GM23338 (cell line): ENCODE data around the gene FRMD4A. TPM values are rescaled to one million over a fixed set of nuclear protein-coding genes. Genes with fewer than 3 reads are reported as not detected.
A peak's percentile ranks its signal among the peaks of the same experiment; 100 is the strongest.

ENCODE experiments used
- ATAC-seq: fragments of 200-7000 bp; cut with Tn5 transposase; 3 replicates; pipeline ENCODE4 v1.9.1; 2020
- DNase-seq: peaks from one replicate; pipeline ENCODE4 v3.0.0-alpha.2; 2015; ENCODE audit warnings: low spot score
- H2AFZ ChIP-seq: fragments of 200-600 bp; sonication (generic); 2 replicates; pipeline ENCODE4 v1.8.0; 2016; ENCODE audit warnings: antibody characterized with exemption, mild to moderate bottlenecking, moderate library complexity
- H3F3A ChIP-seq: fragments of 200-600 bp; sonication (generic); replicated peaks from 2 replicates; pipeline ENCODE4 v1.8.0; 2017; ENCODE audit warnings: antibody characterized with exemption, mixed run types, low read depth
- H3K27ac ChIP-seq: fragments of 200-600 bp; sonication (generic); 2 replicates; pipeline ENCODE4 v1.6.1; 2016; ENCODE audit warnings: low read depth
- H3K27me3 ChIP-seq: fragments of 200-600 bp; sonication (generic); 2 replicates; pipeline ENCODE4 v1.8.0; 2016; ENCODE audit warnings: mild to moderate bottlenecking, mixed run types, moderate library complexity; ENCODE audit not compliant: insufficient read depth
- H3K36me3 ChIP-seq: fragments of 200-600 bp; sonication (generic); 2 replicates; pipeline ENCODE4 v1.8.0; 2016; ENCODE audit warnings: mild to moderate bottlenecking; ENCODE audit not compliant: insufficient read depth
- H3K4me1 ChIP-seq: fragments of 200-600 bp; sonication (generic); 2 replicates; pipeline ENCODE4 v1.8.0; 2016; ENCODE audit warnings: mild to moderate bottlenecking, moderate library complexity; ENCODE audit not compliant: insufficient read depth
- H3K4me2 ChIP-seq: fragments of 200-600 bp; sonication (generic); 2 replicates; pipeline ENCODE4 v1.7.1; 2017; ENCODE audit warnings: mixed run types
- H3K4me3 ChIP-seq: fragments of 200-600 bp; sonication (generic); 2 replicates; pipeline ENCODE4 v1.6.1; 2016; ENCODE audit warnings: mixed run types
- H3K79me2 ChIP-seq: fragments of 200-600 bp; sonication (generic); replicated peaks from 2 replicates; pipeline ENCODE4 v1.8.0; 2017; ENCODE audit warnings: mild to moderate bottlenecking; ENCODE audit not compliant: insufficient read depth
- H3K9me2 ChIP-seq: fragments of 200-600 bp; sonication (generic); 2 replicates; pipeline ENCODE4 v1.8.0; 2017; ENCODE audit not compliant: insufficient read depth
- H4K20me1 ChIP-seq: fragments of 200-600 bp; sonication (generic); replicated peaks from 2 replicates; pipeline ENCODE4 v1.8.0; 2017; ENCODE audit warnings: mild to moderate bottlenecking; ENCODE audit not compliant: insufficient read depth
- H3K27ac Mint-ChIP-seq: 2 replicates; pipeline ENCODE4 v1.8.0; 2020; ENCODE audit warnings: inconsistent platforms, mild to moderate bottlenecking, moderate library complexity, mixed read lengths
- H3K27me3 Mint-ChIP-seq: 3 replicates; pipeline ENCODE4 v1.8.0; 2022; ENCODE audit warnings: low read depth, mild to moderate bottlenecking, moderate library complexity, mixed read lengths, inconsistent platforms; ENCODE audit not compliant: insufficient read depth, poor library complexity
- H3K36me3 Mint-ChIP-seq: 3 replicates; pipeline ENCODE4 v1.8.0; 2021; ENCODE audit warnings: low read depth, mild to moderate bottlenecking, inconsistent platforms, moderate library complexity, mixed read lengths
- H3K4me1 Mint-ChIP-seq: 3 replicates; pipeline ENCODE4 v1.8.0; 2020; ENCODE audit warnings: mild to moderate bottlenecking, inconsistent platforms, mixed read lengths
- H3K4me3 Mint-ChIP-seq: 3 replicates; pipeline ENCODE4 v1.8.0; 2021; ENCODE audit warnings: moderate library complexity, mild to moderate bottlenecking, inconsistent platforms, mixed read lengths
- H3K9me3 Mint-ChIP-seq: 3 replicates; pipeline ENCODE4 v1.8.0; 2020; ENCODE audit warnings: moderate library complexity, mild to moderate bottlenecking, inconsistent platforms, mixed read lengths
- EZH2 ChIP-seq: fragments of 200-600 bp; sonication (generic); IDR thresholded peaks from one replicate; pipeline ENCODE4 v1.8.0; 2017; ENCODE audit warnings: antibody characterized with exemption, mild to moderate bottlenecking, low read depth; ENCODE audit not compliant: unreplicated experiment
- NANOG ChIP-seq: IDR thresholded peaks from 2 replicates; pipeline ENCODE4 v1.6.1; 2016; ENCODE audit warnings: antibody characterized with exemption, borderline replicate concordance
- STAT1 ChIP-seq: IDR thresholded peaks from one replicate; pipeline ENCODE4 v1.6.1; 2016; ENCODE audit warnings: antibody characterized with exemption; ENCODE audit not compliant: unreplicated experiment
- ZNF114 ChIP-seq: fragments of 250-450 bp; sonication (Bioruptor Pico); IDR thresholded peaks from 2 replicates; pipeline ENCODE4 v1.5.0; 2020; ENCODE audit warnings: mild to moderate bottlenecking, moderate library complexity
- polyA plus RNA-seq: library from polyadenylated mRNA; unstranded; fragments of >200 nt; fragmentation: Nextera tagmentation; extraction: Ambion mirVana; gene quantifications from 2 replicates; pipeline ENCODE4 v1.2.1, GENCODE V29; 2016
- total RNA-seq: library from RNA; depleted of rRNA; stranded (reverse); fragments of >200 nt; shearing (Covaris generic); gene quantifications from 2 replicates; pipeline ENCODE4 v1.2.3, GENCODE V29; 2014
- TF ChIP-seq, protein P1 (sequence below): fragments of 250-450 bp; sonication (Bioruptor Pico); IDR thresholded peaks from 2 replicates; pipeline ENCODE4 v1.5.0; 2020; ENCODE audit warnings: mild to moderate bottlenecking, moderate library complexity
- TF ChIP-seq, protein P2 (sequence below), 2 experiments: fragments of 200-600 bp in 1 of 2; sonication (generic) in 1 of 2; conservative IDR thresholded peaks; 2 replicates each; pipeline versions ENCODE4 v1.5.1 to v1.6.1; 2016 to 2017; ENCODE audit warnings: antibody characterized with exemption in 2 of 2, low read depth in 2 of 2, mild to moderate bottlenecking in 2 of 2, moderate library complexity in 1 of 2

The FRMD4A gene
- total and polyA plus RNA-seq, 2 experiments from 2014 or later, result 14.0 to 20.1 TPM

DNA sequence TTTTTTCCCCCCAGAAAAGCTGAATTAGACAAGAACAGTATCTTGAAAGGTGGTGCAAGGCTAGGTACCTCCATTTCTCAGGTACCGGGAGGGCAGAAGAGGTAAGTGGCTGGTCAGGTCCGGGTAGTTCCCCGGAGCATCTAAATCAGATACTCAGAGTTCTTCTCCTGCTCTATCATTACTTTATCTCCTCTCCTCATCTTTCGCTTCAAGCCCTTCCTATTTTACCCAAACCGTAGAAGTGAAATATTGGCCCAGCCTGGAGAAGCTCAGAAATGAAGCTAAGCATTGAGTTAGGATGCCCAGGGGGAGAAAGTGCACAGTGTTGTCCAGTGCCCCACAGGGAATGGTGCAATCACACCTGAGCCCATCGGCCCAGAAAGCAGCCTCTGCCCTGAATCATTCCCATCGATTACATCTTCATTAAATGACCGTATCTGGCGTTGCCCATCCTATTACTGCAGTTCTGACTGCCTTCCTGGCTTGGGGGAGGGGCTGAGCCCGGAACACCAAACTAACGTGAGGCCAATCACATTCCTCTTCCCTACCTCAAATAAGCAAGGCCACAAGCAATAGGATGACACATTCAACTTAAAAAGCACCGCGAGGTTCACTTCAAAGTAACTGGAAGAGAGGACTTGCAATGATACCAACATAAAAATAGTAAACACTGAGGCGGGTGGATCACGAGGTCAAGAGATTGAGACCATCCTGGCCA is 627.5 kb downstream of the FRMD4A start:
- peaks cover 34% of the 10 kb centered on the region for H3K36me3 Mint-ChIP-seq
- H3K27me3 Mint-ChIP-seq, result peaks cover 11% of the 10 kb centered on the region
- no peaks in the 10 kb centered on the region for H3K79me2 ChIP-seq
- H3K27ac ChIP-seq, result peak overlapping the region; percentile 32; the same call in 1 of the 2 replicates
- H3K4me3 Mint-ChIP-seq, result no peak overlapping the region; the same call in 2 of the 3 replicates
- no peaks in the 10 kb centered on the region for H3K36me3 ChIP-seq
- no peak overlapping the region for H3K4me2 ChIP-seq
- H2AFZ ChIP-seq, result no peak overlapping the region
- TF ChIP-seq ZNF114 (CRISPR knock-in tag) (no peak), NANOG (no peak), STAT1 (no peak)
- H3K27me3 ChIP-seq, result no peaks in the 10 kb centered on the region
- ATAC-seq (no peak), DNase-seq (no peak)
- H3K4me3 ChIP-seq, result no peak overlapping the region
- peaks cover 54% of the 10 kb centered on the region for H3K4me1 Mint-ChIP-seq
- H3K4me1 ChIP-seq, result peaks cover 31% of the 10 kb centered on the region
- no peaks in the 10 kb centered on the region for H3K9me3 Mint-ChIP-seq
- no peak overlapping the region for H3K27ac Mint-ChIP-seq
- no peaks in the 10 kb centered on the region for H3K9me2 ChIP-seq
- H3F3A ChIP-seq, result no peaks in the 10 kb centered on the region
- no peaks in the 10 kb centered on the region for H4K20me1 ChIP-seq

DNA sequence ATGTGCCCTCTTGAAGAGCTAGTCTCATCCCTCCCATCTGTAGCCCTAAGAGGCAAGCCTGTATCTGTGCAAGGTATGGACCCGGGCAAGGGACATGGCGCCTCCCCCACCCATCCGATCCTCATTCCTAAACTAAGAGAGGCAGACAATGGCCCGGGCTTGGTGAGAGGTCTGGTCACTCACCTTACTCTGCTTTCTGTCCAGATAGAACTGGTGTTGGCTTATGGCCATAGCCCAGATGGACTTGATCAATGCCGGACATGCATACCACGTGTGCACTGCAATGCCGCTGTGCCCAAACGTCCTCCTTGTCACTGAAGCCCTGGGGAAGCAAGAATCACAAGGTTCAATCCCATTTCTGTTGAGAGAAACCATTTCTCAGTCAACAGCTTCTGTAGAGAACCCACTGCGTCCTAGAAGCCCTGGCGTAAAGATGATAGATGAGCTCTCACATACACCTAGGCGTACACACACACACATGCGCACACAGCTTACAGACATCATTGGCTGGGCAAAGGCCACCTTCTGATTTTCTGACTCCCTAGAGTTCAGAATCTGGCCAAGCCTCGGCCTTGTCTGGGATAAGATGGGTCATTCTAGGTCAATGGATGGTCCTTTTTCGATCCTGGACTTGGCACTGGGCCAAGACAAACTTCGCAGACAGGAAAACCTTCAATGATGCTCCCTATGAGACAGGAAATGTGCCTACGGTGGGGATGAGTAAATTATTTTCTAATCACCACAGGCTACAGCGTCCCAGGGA is 629.4 kb downstream of the FRMD4A start:
- no peak for DNase-seq
- no peaks in the 10 kb centered on the region for H3K9me2 ChIP-seq
- H2AFZ ChIP-seq, result no peak overlapping the region
- no peak overlapping the region for H3K27ac ChIP-seq
- H3K4me3 ChIP-seq, result no peak overlapping the region
- no peaks in the 10 kb centered on the region for H3K79me2 ChIP-seq
- Mint-ChIP-seq H3K36me3 (peaks cover 48% of the 10 kb centered on the region), H3K4me3 (no peak overlapping the region), H3K9me3 (no peaks in the 10 kb centered on the region), H3K27me3 (peaks cover 7% of the 10 kb centered on the region), H3K4me1 (peaks cover 37% of the 10 kb centered on the region), H3K27ac (0 out of 2 replicates have a peak overlapping the region, but pooled peaks have one; percentile 8)
- no peaks in the 10 kb centered on the region for H3K36me3 ChIP-seq
- H4K20me1 ChIP-seq, result no peaks in the 10 kb centered on the region
- ATAC-seq, result no peak
- TF ChIP-seq, protein P1, sequence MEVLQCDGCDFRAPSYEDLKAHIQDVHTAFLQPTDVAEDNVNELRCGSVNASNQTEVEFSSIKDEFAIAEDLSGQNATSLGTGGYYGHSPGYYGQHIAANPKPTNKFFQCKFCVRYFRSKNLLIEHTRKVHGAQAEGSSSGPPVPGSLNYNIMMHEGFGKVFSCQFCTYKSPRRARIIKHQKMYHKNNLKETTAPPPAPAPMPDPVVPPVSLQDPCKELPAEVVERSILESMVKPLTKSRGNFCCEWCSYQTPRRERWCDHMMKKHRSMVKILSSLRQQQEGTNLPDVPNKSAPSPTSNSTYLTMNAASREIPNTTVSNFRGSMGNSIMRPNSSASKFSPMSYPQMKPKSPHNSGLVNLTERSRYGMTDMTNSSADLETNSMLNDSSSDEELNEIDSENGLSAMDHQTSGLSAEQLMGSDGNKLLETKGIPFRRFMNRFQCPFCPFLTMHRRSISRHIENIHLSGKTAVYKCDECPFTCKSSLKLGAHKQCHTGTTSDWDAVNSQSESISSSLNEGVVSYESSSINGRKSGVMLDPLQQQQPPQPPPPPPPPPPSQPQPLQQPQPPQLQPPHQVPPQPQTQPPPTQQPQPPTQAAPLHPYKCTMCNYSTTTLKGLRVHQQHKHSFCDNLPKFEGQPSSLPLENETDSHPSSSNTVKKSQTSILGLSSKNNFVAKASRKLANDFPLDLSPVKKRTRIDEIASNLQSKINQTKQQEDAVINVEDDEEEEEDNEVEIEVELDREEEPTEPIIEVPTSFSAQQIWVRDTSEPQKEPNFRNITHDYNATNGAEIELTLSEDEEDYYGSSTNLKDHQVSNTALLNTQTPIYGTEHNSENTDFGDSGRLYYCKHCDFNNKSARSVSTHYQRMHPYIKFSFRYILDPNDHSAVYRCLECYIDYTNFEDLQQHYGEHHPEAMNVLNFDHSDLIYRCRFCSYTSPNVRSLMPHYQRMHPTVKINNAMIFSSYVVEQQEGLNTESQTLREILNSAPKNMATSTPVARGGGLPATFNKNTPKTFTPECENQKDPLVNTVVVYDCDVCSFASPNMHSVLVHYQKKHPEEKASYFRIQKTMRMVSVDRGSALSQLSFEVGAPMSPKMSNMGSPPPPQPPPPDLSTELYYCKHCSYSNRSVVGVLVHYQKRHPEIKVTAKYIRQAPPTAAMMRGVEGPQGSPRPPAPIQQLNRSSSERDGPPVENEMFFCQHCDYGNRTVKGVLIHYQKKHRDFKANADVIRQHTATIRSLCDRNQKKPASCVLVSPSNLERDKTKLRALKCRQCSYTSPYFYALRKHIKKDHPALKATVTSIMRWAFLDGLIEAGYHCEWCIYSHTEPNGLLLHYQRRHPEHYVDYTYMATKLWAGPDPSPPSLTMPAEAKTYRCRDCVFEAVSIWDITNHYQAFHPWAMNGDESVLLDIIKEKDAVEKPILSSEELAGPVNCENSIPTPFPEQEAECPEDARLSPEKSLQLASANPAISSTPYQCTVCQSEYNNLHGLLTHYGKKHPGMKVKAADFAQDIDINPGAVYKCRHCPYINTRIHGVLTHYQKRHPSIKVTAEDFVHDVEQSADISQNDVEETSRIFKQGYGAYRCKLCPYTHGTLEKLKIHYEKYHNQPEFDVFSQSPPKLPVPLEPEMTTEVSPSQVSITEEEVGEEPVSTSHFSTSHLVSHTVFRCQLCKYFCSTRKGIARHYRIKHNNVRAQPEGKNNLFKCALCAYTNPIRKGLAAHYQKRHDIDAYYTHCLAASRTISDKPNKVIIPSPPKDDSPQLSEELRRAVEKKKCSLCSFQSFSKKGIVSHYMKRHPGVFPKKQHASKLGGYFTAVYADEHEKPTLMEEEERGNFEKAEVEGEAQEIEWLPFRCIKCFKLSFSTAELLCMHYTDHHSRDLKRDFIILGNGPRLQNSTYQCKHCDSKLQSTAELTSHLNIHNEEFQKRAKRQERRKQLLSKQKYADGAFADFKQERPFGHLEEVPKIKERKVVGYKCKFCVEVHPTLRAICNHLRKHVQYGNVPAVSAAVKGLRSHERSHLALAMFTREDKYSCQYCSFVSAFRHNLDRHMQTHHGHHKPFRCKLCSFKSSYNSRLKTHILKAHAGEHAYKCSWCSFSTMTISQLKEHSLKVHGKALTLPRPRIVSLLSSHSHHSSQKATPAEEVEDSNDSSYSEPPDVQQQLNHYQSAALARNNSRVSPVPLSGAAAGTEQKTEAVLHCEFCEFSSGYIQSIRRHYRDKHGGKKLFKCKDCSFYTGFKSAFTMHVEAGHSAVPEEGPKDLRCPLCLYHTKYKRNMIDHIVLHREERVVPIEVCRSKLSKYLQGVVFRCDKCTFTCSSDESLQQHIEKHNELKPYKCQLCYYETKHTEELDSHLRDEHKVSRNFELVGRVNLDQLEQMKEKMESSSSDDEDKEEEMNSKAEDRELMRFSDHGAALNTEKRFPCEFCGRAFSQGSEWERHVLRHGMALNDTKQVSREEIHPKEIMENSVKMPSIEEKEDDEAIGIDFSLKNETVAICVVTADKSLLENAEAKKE (CRISPR knock-in tag), result no peak
- TF ChIP-seq, protein P2, sequence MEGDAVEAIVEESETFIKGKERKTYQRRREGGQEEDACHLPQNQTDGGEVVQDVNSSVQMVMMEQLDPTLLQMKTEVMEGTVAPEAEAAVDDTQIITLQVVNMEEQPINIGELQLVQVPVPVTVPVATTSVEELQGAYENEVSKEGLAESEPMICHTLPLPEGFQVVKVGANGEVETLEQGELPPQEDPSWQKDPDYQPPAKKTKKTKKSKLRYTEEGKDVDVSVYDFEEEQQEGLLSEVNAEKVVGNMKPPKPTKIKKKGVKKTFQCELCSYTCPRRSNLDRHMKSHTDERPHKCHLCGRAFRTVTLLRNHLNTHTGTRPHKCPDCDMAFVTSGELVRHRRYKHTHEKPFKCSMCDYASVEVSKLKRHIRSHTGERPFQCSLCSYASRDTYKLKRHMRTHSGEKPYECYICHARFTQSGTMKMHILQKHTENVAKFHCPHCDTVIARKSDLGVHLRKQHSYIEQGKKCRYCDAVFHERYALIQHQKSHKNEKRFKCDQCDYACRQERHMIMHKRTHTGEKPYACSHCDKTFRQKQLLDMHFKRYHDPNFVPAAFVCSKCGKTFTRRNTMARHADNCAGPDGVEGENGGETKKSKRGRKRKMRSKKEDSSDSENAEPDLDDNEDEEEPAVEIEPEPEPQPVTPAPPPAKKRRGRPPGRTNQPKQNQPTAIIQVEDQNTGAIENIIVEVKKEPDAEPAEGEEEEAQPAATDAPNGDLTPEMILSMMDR (conservative IDR thresholded peaks at IDR 0.05; ENCODE audit: low read depth in 2 of 2), result no peak
- TF ChIP-seq EZH2 (no peak), ZNF114 (CRISPR knock-in tag) (no peak)
- H3K4me1 ChIP-seq, result peaks cover 16% of the 10 kb centered on the region
- H3K4me2 ChIP-seq, result no peak overlapping the region
- no peaks in the 10 kb centered on the region for H3K27me3 ChIP-seq
- H3F3A ChIP-seq, result no peaks in the 10 kb centered on the region
